IPS-15b (cell line): ENCODE results near the gene TM9SF2.
"Not testable (repeated sequence)": the region's sequence is repeated elsewhere in the genome, so short reads cannot be mapped to it uniquely, and the experiment has no call there.

Experiments used
- H3K27me3 ChIP-seq: one replicate; pipeline ENCODE4 v1.6.1; 2013; ENCODE audit warnings: low read length; ENCODE audit not compliant: control insufficient read depth, insufficient read depth
- H3K36me3 ChIP-seq: one replicate; pipeline ENCODE4 v1.6.1; 2013; ENCODE audit warnings: low read length; ENCODE audit not compliant: control insufficient read depth, insufficient read depth
- H3K4me1 ChIP-seq: one replicate; pipeline ENCODE4 v1.6.1; 2013; ENCODE audit warnings: mild to moderate bottlenecking, low read length; ENCODE audit not compliant: control insufficient read depth, insufficient read depth
- H3K4me3 ChIP-seq: one replicate; pipeline ENCODE4 v1.5.1; 2013; ENCODE audit warnings: low read depth, low read length
- H3K9ac ChIP-seq: one replicate; pipeline ENCODE4 v1.6.1; 2013; ENCODE audit warnings: low read depth, mild to moderate bottlenecking, low read length
- H3K9me3 ChIP-seq: one replicate; pipeline ENCODE4 v1.6.1; 2013; ENCODE audit warnings: mild to moderate bottlenecking, low read length; ENCODE audit not compliant: control insufficient read depth, insufficient read depth

TM9SF2 gene

GRCh38 chr13:99501184-99501847 lies at the start of gene TM9SF2:
Gene TM9SF2, plus strand, starts transcription at chr13:99501472. Its CDS starts 135 bp downstream, at chr13:99501607.
- Histone ChIP-seq H3K36me3 (no peaks in the 10 kb centered on the region), H3K9me3 (no peaks in the 10 kb centered on the region), H3K4me1 (peaks cover 5% of the 10 kb centered on the region), H3K9ac (peak within 1 kb of the TSS; percentile 94), H3K27me3 (no peaks in the 10 kb centered on the region), H3K4me3 (peak within 1 kb of the TSS; percentile 96)

- H3K27me3 ChIP-seq, result no peaks in the 10 kb centered on the region
- no peak overlapping the region for H3K4me3 ChIP-seq
- H3K9ac ChIP-seq, result no peak overlapping the region
- no peaks in the 10 kb centered on the region for H3K36me3 ChIP-seq
- H3K4me1 ChIP-seq, result no peaks in the 10 kb centered on the region
- H3K9me3 ChIP-seq, result no peaks in the 10 kb centered on the region
These were observed 46.6 kb upstream of the TM9SF2 start for GRCh38 chr13:99454518-99455183.

GRCh38 chr13:99459099-99459850 lies 42.0 kb upstream of the TM9SF2 start:
- Histone ChIP-seq H3K27me3 (no peaks in the 10 kb centered on the region), H3K9ac (no peak overlapping the region), H3K4me3 (no peak overlapping the region), H3K36me3 (no peaks in the 10 kb centered on the region), H3K4me1 (no peaks in the 10 kb centered on the region), H3K9me3 (no peaks in the 10 kb centered on the region)

GRCh38 chr13:99460802-99461201 lies 40.5 kb upstream of the TM9SF2 start:
- H3K4me1 ChIP-seq, H3K9ac ChIP-seq, H3K4me3 ChIP-seq: not testable (repeated sequence)

GRCh38 chr13:99463646-99464397 lies 37.5 kb upstream of the TM9SF2 start:
- Histone ChIP-seq H3K4me3 (no peak overlapping the region), H3K9me3 (no peaks in the 10 kb centered on the region), H3K36me3 (no peaks in the 10 kb centered on the region), H3K9ac (no peak overlapping the region), H3K4me1 (no peaks in the 10 kb centered on the region), H3K27me3 (no peaks in the 10 kb centered on the region)

More at GRCh38 chr13:99460802-99461201, 40.5 kb upstream of the TM9SF2 start:
- not testable (repeated sequence) for H3K36me3 ChIP-seq, H3K9me3 ChIP-seq, H3K27me3 ChIP-seq

- H3K9me3 ChIP-seq, result no peaks in the 10 kb centered on the region
- H3K4me3 ChIP-seq, result no peak overlapping the region
- H3K27me3 ChIP-seq, result no peaks in the 10 kb centered on the region
- no peaks in the 10 kb centered on the region for H3K36me3 ChIP-seq
- H3K9ac ChIP-seq, result no peak overlapping the region
- H3K4me1 ChIP-seq, result no peaks in the 10 kb centered on the region
These were observed 36.8 kb upstream of the TM9SF2 start for GRCh38 chr13:99464441-99464949.

GRCh38 chr13:99465454-99465853 lies 35.8 kb upstream of the TM9SF2 start:
- Histone ChIP-seq H3K36me3 (no peaks in the 10 kb centered on the region), H3K4me1 (no peaks in the 10 kb centered on the region), H3K9ac (no peak overlapping the region), H3K27me3 (no peaks in the 10 kb centered on the region), H3K9me3 (no peaks in the 10 kb centered on the region), H3K4me3 (no peak overlapping the region)

- Histone ChIP-seq H3K4me3 (no peak overlapping the region), H3K9ac (no peak overlapping the region), H3K27me3 (no peaks in the 10 kb centered on the region), H3K36me3 (no peaks in the 10 kb centered on the region), H3K9me3 (no peaks in the 10 kb centered on the region), H3K4me1 (no peaks in the 10 kb centered on the region)
These were observed 33.5 kb upstream of the TM9SF2 start for GRCh38 chr13:99467764-99468163.

GRCh38 chr13:99469041-99469440 lies 32.2 kb upstream of the TM9SF2 start:
- H3K36me3 ChIP-seq, result no peaks in the 10 kb centered on the region
- H3K4me1 ChIP-seq, result no peaks in the 10 kb centered on the region
- H3K9me3 ChIP-seq, result no peaks in the 10 kb centered on the region
- no peak overlapping the region for H3K9ac ChIP-seq
- H3K4me3 ChIP-seq, result no peak overlapping the region
- no peaks in the 10 kb centered on the region for H3K27me3 ChIP-seq

GRCh38 chr13:99470027-99470426 lies 31.2 kb upstream of the TM9SF2 start:
- no peaks in the 10 kb centered on the region for H3K36me3 ChIP-seq
- H3K9me3 ChIP-seq, result no peaks in the 10 kb centered on the region
- H3K4me1 ChIP-seq, result no peaks in the 10 kb centered on the region
- no peak overlapping the region for H3K4me3 ChIP-seq
- H3K9ac ChIP-seq, result no peak overlapping the region
- no peaks in the 10 kb centered on the region for H3K27me3 ChIP-seq
